HepG2 (cell line): ENCODE results near the gene RAP1GAP2. TPM values are rescaled to one million over a fixed set of nuclear protein-coding genes. Genes with fewer than 3 reads are reported as not detected.

Experiments used
- ATAC-seq: fragments of 200-7000 bp; cut with Tn5 transposase; 3 replicates; pipeline ENCODE4 v1.9.1; 2020; ENCODE audit warnings: mild to moderate bottlenecking, moderate library complexity
- BruUV-seq: library from RNA; stranded (reverse); fragments of 400-500 nt; replicated peaks from 2 replicates; lab custom pipeline; 2021; lab: Mats Ljungman, UMichigan
- CTCF ChIA-PET: fragments of 300-600 bp; formaldehyde crosslinking; extraction: SDS; loops from one replicate; lab custom pipeline; 2021; ENCODE audit warnings: low total read pairs, inconsistent platforms, low intra/inter-chr PET ratio; lab: Yijun Ruan, JAX
- POLR2A ChIA-PET: fragments of 350-600 bp; sonication (Branson Sonifier 250); formaldehyde crosslinking; loops from one replicate; lab custom pipeline; 2020; ENCODE audit warnings: antibody characterized with exemption, inconsistent platforms; lab: Yijun Ruan, JAX
- DNase-seq: peaks from one replicate; pipeline ENCODE4 v3.0.0-alpha.2; 2015; ENCODE audit warnings: low spot score
- FAIRE-seq: peaks from 3 replicates; lab custom pipeline; 2011; peaks lifted over from hg19 to GRCh38; lab: Jason Lieb, UNC
- H2AFZ ChIP-seq: one replicate; pipeline ENCODE4 v1.6.1; 2011; ENCODE audit warnings: low read length, inconsistent platforms
- H3K27ac ChIP-seq: fragments of 300-600 bp; 3 replicates; pipeline ENCODE4 v1.8.0; 2011; ENCODE audit warnings: mixed run types, mild to moderate bottlenecking, mixed read lengths, low read length, inconsistent platforms; ENCODE audit not compliant: insufficient read depth; ENCODE audit errors: extremely low read length
- H3K27me3 ChIP-seq, 2 experiments: fragments of 200-600 bp in 1 of 2; 2 replicates in 1 of 2; 3 replicates in 1 of 2; pipeline versions ENCODE4 v1.6.0 to v1.8.0; 2011; ENCODE audit warnings: low read length in 2 of 2, mild to moderate bottlenecking in 2 of 2, moderate library complexity in 2 of 2, inconsistent platforms in 1 of 2; ENCODE audit not compliant: insufficient read depth in 2 of 2, control insufficient read depth in 1 of 2
- H3K36me3 ChIP-seq, 2 experiments: fragments of 200-600 bp in 1 of 2; replicated peaks in 1 of 2; 2 replicates in 1 of 2; 3 replicates in 1 of 2; pipeline versions ENCODE4 v1.5.1 to v1.8.0; 2011; ENCODE audit warnings: low read length in 2 of 2, inconsistent platforms in 1 of 2; ENCODE audit not compliant: insufficient read depth in 2 of 2, control insufficient read depth in 1 of 2
- H3K4me1 ChIP-seq: 2 replicates; pipeline ENCODE4 v1.5.1; 2012; ENCODE audit warnings: low read length, inconsistent platforms; ENCODE audit not compliant: insufficient read depth
- H3K4me2 ChIP-seq: 2 replicates; pipeline ENCODE4 v1.6.0; 2011; ENCODE audit warnings: low read depth, low read length, inconsistent platforms
- H3K4me3 ChIP-seq, 3 experiments: fragments of 200-600 bp in 1 of 3; sonication (generic), shearing (Covaris generic) in 1 of 3; replicated peaks in 1 of 3; 2 replicates each; pipeline ENCODE4 v1.5.1; 2011 to 2016; ENCODE audit warnings: low read length in 3 of 3, inconsistent platforms in 2 of 3, low read depth in 2 of 3, mild to moderate bottlenecking in 2 of 3, control low read depth in 1 of 3, mixed read lengths in 1 of 3; ENCODE audit not compliant: insufficient read depth in 1 of 3
- H3K79me2 ChIP-seq: one replicate; pipeline ENCODE4 v1.6.1; 2011; ENCODE audit warnings: low read length, inconsistent platforms; ENCODE audit not compliant: insufficient read depth
- H3K9ac ChIP-seq: 2 replicates; pipeline ENCODE4 v1.6.0; 2011; ENCODE audit warnings: mild to moderate bottlenecking, low read depth, low read length, inconsistent platforms; ENCODE audit not compliant: insufficient read depth
- H3K9me3 ChIP-seq: 2 replicates; pipeline ENCODE4 v1.5.1; 2012; ENCODE audit warnings: mild to moderate bottlenecking, low read length
- H4K20me1 ChIP-seq: 2 replicates; pipeline ENCODE4 v1.6.0; 2011; ENCODE audit warnings: inconsistent platforms, mild to moderate bottlenecking, low read length, moderate library complexity; ENCODE audit not compliant: insufficient read depth
- BRD4 ChIP-seq: sonication (generic); formaldehyde crosslinking; IDR thresholded peaks from 2 replicates; pipeline ENCODE4 v1.4.0; 2020; ENCODE audit warnings: missing genetic modification reagents
- ELF1 ChIP-seq: sonication (generic); formaldehyde crosslinking; IDR thresholded peaks from 2 replicates; pipeline ENCODE4 v1.4.0; 2020; ENCODE audit warnings: missing genetic modification reagents
- HHEX ChIP-seq: IDR thresholded peaks from 2 replicates; pipeline ENCODE4 v1.6.1; 2016; ENCODE audit warnings: control low read depth
- HMGA1 ChIP-seq: sonication (generic); formaldehyde crosslinking; conservative IDR thresholded peaks from 2 replicates; pipeline ENCODE4 v1.4.0; 2020; ENCODE audit warnings: missing genetic modification reagents
- HNRNPUL1 ChIP-seq: fragments of 200-400 bp; formaldehyde crosslinking; IDR thresholded peaks from 2 replicates; pipeline ENCODE4 v1.6.1; 2017; ENCODE audit warnings: low read depth, mild to moderate bottlenecking, low read length, moderate library complexity
- PHB2 ChIP-seq: fragments of 450-650 bp; IDR thresholded peaks from 2 replicates; pipeline ENCODE4 v1.6.1; 2018; ENCODE audit not compliant: partially characterized antibody
- SKI ChIP-seq: fragments of 450-650 bp; IDR thresholded peaks from one replicate; pipeline ENCODE4 v1.6.1; 2018; ENCODE audit warnings: mild to moderate bottlenecking; ENCODE audit not compliant: partially characterized antibody
- TEF ChIP-seq: sonication (generic); formaldehyde crosslinking; IDR thresholded peaks from 2 replicates; pipeline ENCODE4 v1.5.0; 2020; ENCODE audit warnings: missing genetic modification reagents
- UBTF ChIP-seq: sonication (generic); formaldehyde crosslinking; IDR thresholded peaks from 2 replicates; pipeline ENCODE4 v1.4.0; 2020; ENCODE audit warnings: mild to moderate bottlenecking, missing genetic modification reagents
- ZBED4 ChIP-seq: sonication (generic); formaldehyde crosslinking; IDR thresholded peaks from 2 replicates; pipeline ENCODE4 v1.4.0; 2020; ENCODE audit warnings: missing genetic modification reagents, borderline replicate concordance
- ZNF367 ChIP-seq: sonication (generic); formaldehyde crosslinking; IDR thresholded peaks from 2 replicates; pipeline ENCODE4 v1.4.0; 2020; ENCODE audit warnings: missing genetic modification reagents, borderline replicate concordance
- ZNF768 ChIP-seq: sonication (generic); formaldehyde crosslinking; IDR thresholded peaks from 2 replicates; pipeline ENCODE4 v1.4.0; 2020; ENCODE audit warnings: missing genetic modification reagents
- WGBS: methylation state at CpG from one replicate; pipeline ENCODE4 v1.1.6; 2017; ENCODE audit warnings: low lambda C conversion rate; 5-methylcytosine and 5-hydroxymethylcytosine counted together
- in situ Hi-C: cut with HindIII; loops from 2 replicates; pipeline ENCODE4 v1.10.0; 2017; ENCODE audit warnings: low pct_unique_long_range_greater_than_20kb; ENCODE audit not compliant: extremely low pct_ligation_motif_present
- intact Hi-C: fragments of 100-400 bp; cut with micrococcal nuclease; formaldehyde crosslinking; loops from one replicate; pipeline ENCODE4 v1.10.0; 2022; ENCODE audit not compliant: unreplicated experiment
- polyA plus RNA-seq, 8 experiments: library from polyadenylated mRNA; depleted of rRNA in 3 of 8; stranded (reverse) in 7 of 8; unstranded in 1 of 8; fragments of >200 nt; fragmentation: Illumina TruSeq in 4 of 8; extraction: Trizol in 4 of 8; gene quantifications; 2 replicates each; pipeline versions ENCODE4 v1.2.1 to v1.2.3, GENCODE V29; 2011 to 2016; ENCODE audit warnings: low read depth in 4 of 8, missing spikeins in 1 of 8, mixed read lengths in 1 of 8; ENCODE audit not compliant: insufficient read depth in 1 of 8
- total RNA-seq, 5 experiments: library from RNA; depleted of rRNA; stranded (reverse); fragments of >200 nt; fragmentation: Illumina TruSeq; extraction: Trizol; gene quantifications; 2 replicates each; pipeline ENCODE4 v1.2.3, GENCODE V29; 2016; ENCODE audit warnings: low read depth in 1 of 5

RAP1GAP2 gene
- total and polyA plus RNA-seq, 2 of the 13 experiments (the other 11 are each of a cell fraction or from before 2014, with no cell fraction given): 10.9 to 12.0 TPM

DNA sequence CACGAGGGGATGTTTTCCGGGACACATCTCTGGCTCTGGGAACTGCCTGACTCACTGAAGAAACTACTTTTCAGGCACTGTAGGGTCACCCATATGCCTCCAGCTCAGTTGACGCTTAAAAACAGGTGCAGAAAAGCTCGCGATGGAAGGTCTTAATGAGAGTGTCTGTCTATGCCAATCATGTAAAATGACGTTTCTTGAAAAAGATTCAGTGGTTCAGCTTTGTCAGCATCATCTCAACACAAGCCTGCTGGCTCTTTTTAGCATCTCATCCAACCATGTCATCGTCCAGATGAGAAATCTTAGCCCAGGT is 239.7 kb downstream of the RAP1GAP2 start:
- H3K9ac ChIP-seq: no peak overlapping the region
- FAIRE-seq (no peak), ATAC-seq (no peak), DNase-seq (no peak)
- in situ Hi-C loops: no loop called here
- H3K4me2 ChIP-seq: no peak overlapping the region
- H3K4me1 ChIP-seq: no peaks in the 10 kb centered on the region
- ChIA-PET CTCF (no interaction called here), POLR2A (no interaction called here)
- no peak overlapping the region for H3K4me3 ChIP-seq
- intact Hi-C loops: no loop called here
- no peak overlapping the region for H2AFZ ChIP-seq
- no peak overlapping the region for H3K27ac ChIP-seq
- no peaks in the 10 kb centered on the region for H3K9me3 ChIP-seq
- H3K79me2 ChIP-seq: no peaks in the 10 kb centered on the region
- H3K36me3 ChIP-seq: peaks cover 1% of the 10 kb centered on the region in 2 experiments; a peak in 3 of 5 replicates
- 90% methylated on average over 7 of the region's 7 CpGs for WGBS
- BruUV-seq: no TSS peak
- TF ChIP-seq ZNF367 (CRISPR knock-in tag) (no peak), UBTF (CRISPR knock-in tag) (no peak), ELF1 (no peak), SKI (no peak), PHB2 (no peak), ZNF768 (no peak), TEF (no peak), ZBED4 (CRISPR knock-in tag) (no peak), HMGA1 (no peak), HHEX (CRISPR knock-in tag) (no peak), BRD4 (CRISPR knock-in tag) (no peak), HNRNPUL1 (no peak)
- H3K27me3 ChIP-seq: no peaks in the 10 kb centered on the region
- no peaks in the 10 kb centered on the region for H4K20me1 ChIP-seq
